Gastrocnemius medialis (tissue), 4 donors: ENCODE data around the gene NCAPH2.

Source experiments
- POLR2A ChIP-seq, 2 donors: fragments of 450-650 bp; IDR thresholded peaks; one replicate each; pipeline ENCODE4 v1.6.1; 2017; ENCODE audit warnings: antibody characterized with exemption in 2 of 2, mild to moderate bottlenecking in 2 of 2, moderate library complexity in 2 of 2
- TF ChIP-seq, protein P1 (sequence below), 5 experiments: fragments of 450-650 bp in 3 of 5; fragments of 200-600 bp in 2 of 5; sonication (generic) in 2 of 5; IDR thresholded peaks in 4 of 5; conservative IDR thresholded peaks in 1 of 5; 1 replicate in 4 of 5; 2 replicates in 1 of 5; pipeline ENCODE4 v1.5.1; 2016 to 2019; ENCODE audit warnings: antibody characterized with exemption in 5 of 5, mild to moderate bottlenecking in 3 of 5, moderate library complexity in 3 of 5

DNA sequence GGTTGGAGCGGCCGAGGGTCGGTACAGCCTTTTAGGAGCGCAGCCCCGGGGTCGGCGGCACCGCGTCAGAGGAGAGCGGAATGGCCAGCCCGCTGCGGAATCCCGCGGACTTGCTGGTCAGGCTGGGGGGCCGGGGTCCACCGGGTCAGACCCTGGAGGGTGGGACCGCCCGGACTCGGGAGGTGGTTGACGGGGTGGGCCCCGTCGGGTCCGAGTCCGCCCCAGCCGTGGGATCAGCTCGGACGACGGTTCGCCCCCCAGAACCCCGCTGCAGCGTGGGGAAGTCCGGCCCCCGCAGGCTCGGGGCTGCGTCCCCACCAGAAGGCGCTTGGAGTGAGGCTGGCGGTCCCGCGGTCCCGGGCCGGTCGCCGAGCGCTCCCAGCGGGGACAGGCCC lies 27.0 kb upstream of the NCAPH2 start:
- TF ChIP-seq, protein P1, sequence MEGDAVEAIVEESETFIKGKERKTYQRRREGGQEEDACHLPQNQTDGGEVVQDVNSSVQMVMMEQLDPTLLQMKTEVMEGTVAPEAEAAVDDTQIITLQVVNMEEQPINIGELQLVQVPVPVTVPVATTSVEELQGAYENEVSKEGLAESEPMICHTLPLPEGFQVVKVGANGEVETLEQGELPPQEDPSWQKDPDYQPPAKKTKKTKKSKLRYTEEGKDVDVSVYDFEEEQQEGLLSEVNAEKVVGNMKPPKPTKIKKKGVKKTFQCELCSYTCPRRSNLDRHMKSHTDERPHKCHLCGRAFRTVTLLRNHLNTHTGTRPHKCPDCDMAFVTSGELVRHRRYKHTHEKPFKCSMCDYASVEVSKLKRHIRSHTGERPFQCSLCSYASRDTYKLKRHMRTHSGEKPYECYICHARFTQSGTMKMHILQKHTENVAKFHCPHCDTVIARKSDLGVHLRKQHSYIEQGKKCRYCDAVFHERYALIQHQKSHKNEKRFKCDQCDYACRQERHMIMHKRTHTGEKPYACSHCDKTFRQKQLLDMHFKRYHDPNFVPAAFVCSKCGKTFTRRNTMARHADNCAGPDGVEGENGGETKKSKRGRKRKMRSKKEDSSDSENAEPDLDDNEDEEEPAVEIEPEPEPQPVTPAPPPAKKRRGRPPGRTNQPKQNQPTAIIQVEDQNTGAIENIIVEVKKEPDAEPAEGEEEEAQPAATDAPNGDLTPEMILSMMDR (IDR thresholded peaks at IDR 0.05 in 4 of 5, conservative IDR thresholded peaks at IDR 0.05 in 1 of 5): no peak
- TF ChIP-seq POLR2A (IDR thresholded peaks at IDR 0.05): no peak
